ENCODE measurements around the gene ZNF772. TPM values are rescaled to one million over a fixed set of nuclear protein-coding genes. Genes with fewer than 3 reads are reported as not detected.
"Not testable (repeated sequence)": the region's sequence is repeated elsewhere in the genome, so short reads cannot be mapped to it uniquely, and the experiment has no call there.

ZNF772 gene
- polyA plus RNA-seq (5.2 to 5.4 TPM (median 5.3 TPM) in 3 replicates), polyA minus RNA-seq (7.0 to 17.6 TPM (median 9.8 TPM) in 3 replicates)
- 4.7 TPM for polyA plus RNA-seq (2011; ENCODE audit: low read depth)
- polyA plus RNA-seq (2011; cell fraction: cytosol; rRNA removed), result 2.6 and 3.9 TPM in 2 replicates
- 6.5 and 7.6 TPM in 2 replicates for polyA plus RNA-seq (2011; cell fraction: nucleus; rRNA removed)
- 3.1 and 3.6 TPM in 2 replicates for polyA plus RNA-seq (2012; ENCODE audit: low replicate concordance)
- 5.6 TPM for polyA minus RNA-seq (2011; cell fraction: cytosol; rRNA and poly(A)+ RNA removed)
- polyA minus RNA-seq (2011; cell fraction: nucleus; rRNA and poly(A)+ RNA removed), result 11.5 and 14.7 TPM in 2 replicates

DNA sequence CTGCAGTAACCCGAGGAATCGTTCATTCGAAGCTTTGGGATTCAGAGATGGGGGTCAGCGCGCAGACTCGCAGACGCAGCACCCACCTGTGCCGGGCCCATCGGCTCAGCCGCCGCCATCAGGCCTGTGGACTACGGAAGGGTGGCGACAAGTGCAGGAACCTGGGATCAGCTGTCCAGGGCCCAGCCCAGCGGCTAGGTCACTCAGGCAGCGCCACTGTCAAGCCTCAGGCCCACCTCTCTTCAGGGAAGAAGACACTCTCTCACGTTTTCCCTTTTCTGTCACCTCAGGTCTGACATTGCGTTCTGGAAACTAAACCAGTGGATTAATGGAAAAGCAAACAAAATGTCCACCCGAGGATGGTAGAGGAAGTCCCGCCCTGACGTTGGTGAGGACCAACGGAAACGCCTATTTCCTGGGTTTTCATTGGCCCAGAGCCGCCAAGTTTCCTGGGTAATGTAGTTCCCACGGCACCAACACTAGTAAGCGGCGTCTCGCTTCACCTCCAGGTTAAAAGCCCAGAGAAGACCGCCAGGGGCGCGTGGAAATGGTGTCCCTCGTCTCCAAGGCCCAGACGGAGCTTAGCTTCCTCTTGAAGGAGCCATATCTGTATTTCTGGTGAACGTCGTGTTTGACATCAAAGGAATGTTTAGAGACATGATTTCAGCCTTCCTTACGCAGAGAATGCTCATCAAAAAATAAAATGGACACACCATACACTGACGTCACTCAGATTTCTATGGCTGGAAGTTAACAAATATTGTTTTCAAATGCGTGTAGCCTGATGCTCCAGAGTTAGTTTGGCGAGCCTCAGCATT, at the start of gene ZNF772:
Gene ZNF772 (minus strand): TSS at position 376 of the 818 bp plus-strand sequence. CDS start 257 bp downstream, at position 119.
- TF ChIP-seq EZH2 (IDR thresholded peaks at IDR 0.05; ENCODE audit: low read length), result no peak
- TF ChIP-seq, protein P1, sequence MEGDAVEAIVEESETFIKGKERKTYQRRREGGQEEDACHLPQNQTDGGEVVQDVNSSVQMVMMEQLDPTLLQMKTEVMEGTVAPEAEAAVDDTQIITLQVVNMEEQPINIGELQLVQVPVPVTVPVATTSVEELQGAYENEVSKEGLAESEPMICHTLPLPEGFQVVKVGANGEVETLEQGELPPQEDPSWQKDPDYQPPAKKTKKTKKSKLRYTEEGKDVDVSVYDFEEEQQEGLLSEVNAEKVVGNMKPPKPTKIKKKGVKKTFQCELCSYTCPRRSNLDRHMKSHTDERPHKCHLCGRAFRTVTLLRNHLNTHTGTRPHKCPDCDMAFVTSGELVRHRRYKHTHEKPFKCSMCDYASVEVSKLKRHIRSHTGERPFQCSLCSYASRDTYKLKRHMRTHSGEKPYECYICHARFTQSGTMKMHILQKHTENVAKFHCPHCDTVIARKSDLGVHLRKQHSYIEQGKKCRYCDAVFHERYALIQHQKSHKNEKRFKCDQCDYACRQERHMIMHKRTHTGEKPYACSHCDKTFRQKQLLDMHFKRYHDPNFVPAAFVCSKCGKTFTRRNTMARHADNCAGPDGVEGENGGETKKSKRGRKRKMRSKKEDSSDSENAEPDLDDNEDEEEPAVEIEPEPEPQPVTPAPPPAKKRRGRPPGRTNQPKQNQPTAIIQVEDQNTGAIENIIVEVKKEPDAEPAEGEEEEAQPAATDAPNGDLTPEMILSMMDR (optimal IDR thresholded peaks at IDR 0.05 in 1 of 3, IDR thresholded peaks at IDR 0.05 in 1 of 3, conservative IDR thresholded peaks at IDR 0.05 in 1 of 3; ENCODE audit: extremely low read depth in 1 of 3, insufficient read depth in 2 of 3, low read length in 3 of 3), result peak; percentile 61 to 84 (median 77)
- no peaks in the 10 kb centered on the region for H3K9me1 ChIP-seq (ENCODE audit: control insufficient read depth, extremely low read depth, insufficient read depth, low read length)
- peak within 1 kb of the TSS; percentile 35 for H3K27ac ChIP-seq (ENCODE audit: control insufficient read depth, insufficient read depth, low read length)
- peak within 1 kb of the TSS; percentile 59 to 78 (median 69) for H3K4me3 ChIP-seq (ENCODE audit: control insufficient read depth in 2 of 3, extremely low read depth in 1 of 3, insufficient read depth in 2 of 3, low read depth in 1 of 3, low read length in 3 of 3)
- H3K36me3 ChIP-seq (ENCODE audit: control insufficient read depth in 2 of 2, extremely low read depth in 1 of 2, insufficient read depth in 2 of 2, low read length in 2 of 2), result peaks cover 20 to 26% of the 10 kb centered on the region in 2 experiments
- dilution Hi-C loops (cut with MboI; ENCODE audit: extremely low pct_ligation_motif_present, low sequenced_read_pairs), result no loop called here
- H3K9me3 ChIP-seq (ENCODE audit: control insufficient read depth, low read depth, low read length), result peaks cover 24% of the 10 kb centered on the region
- DNase-seq (ENCODE audit: low read depth, low spot score), result peak; percentile 63
- peaks cover 6% of the 10 kb centered on the region for H3K4me1 ChIP-seq (ENCODE audit: control insufficient read depth, extremely low read depth, insufficient read depth, low read length)
- FAIRE-seq, result peak; percentile 97
- H4K20me1 ChIP-seq (ENCODE audit: control insufficient read depth, extremely low read depth, insufficient read depth, low read length), result no peaks in the 10 kb centered on the region
- H3K9ac ChIP-seq (ENCODE audit: control insufficient read depth, extremely low read depth, insufficient read depth, low read length), result peak within 1 kb of the TSS; percentile 64
- peak within 1 kb of the TSS; percentile 93 for H2AFZ ChIP-seq (ENCODE audit: control insufficient read depth, low read length)
- peaks cover 17% of the 10 kb centered on the region for H3K79me2 ChIP-seq (ENCODE audit: control insufficient read depth, insufficient read depth, low read length)
- peak within 1 kb of the TSS; percentile 94 for H3K4me2 ChIP-seq (ENCODE audit: control insufficient read depth, extremely low read depth, insufficient read depth, low read depth, low read length)
- no peaks in the 10 kb centered on the region for H3K27me3 ChIP-seq (ENCODE audit: control insufficient read depth, extremely low read depth, insufficient read depth, low read length)

DNA sequence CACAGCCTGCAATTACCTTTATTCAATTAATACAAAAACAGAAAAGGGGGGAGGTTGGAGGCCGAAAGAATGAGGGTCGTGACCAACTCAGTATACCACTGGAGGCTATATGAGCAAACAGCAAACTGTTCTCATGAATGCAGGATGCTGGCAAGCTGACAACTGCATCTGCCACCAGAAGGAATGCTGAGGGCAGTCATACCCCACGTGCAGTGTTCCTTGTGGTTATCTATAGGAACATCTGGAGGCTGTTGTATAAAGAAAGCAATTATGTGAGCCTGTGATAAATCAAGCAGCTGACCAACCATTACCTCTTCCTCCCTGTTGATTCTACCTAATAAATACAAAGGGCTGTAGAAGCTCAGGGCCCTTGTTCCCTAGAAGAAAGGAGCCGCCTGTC, 40.7 kb upstream of the ZNF772 start:
- H3K4me3 ChIP-seq (ENCODE audit: control insufficient read depth in 2 of 3, extremely low read depth in 1 of 3, insufficient read depth in 2 of 3, low read depth in 1 of 3, low read length in 3 of 3); H3K9ac ChIP-seq (ENCODE audit: control insufficient read depth, extremely low read depth, insufficient read depth, low read length); H3K4me1 ChIP-seq (ENCODE audit: control insufficient read depth, extremely low read depth, insufficient read depth, low read length); H3K36me3 ChIP-seq (ENCODE audit: control insufficient read depth in 2 of 2, extremely low read depth in 1 of 2, insufficient read depth in 2 of 2, low read length in 2 of 2); H4K20me1 ChIP-seq (ENCODE audit: control insufficient read depth, extremely low read depth, insufficient read depth, low read length); H3K4me2 ChIP-seq (ENCODE audit: control insufficient read depth, extremely low read depth, insufficient read depth, low read depth, low read length); H3K9me1 ChIP-seq (ENCODE audit: control insufficient read depth, extremely low read depth, insufficient read depth, low read length); H2AFZ ChIP-seq (ENCODE audit: control insufficient read depth, low read length); H3K27me3 ChIP-seq (ENCODE audit: control insufficient read depth, extremely low read depth, insufficient read depth, low read length); DNase-seq (ENCODE audit: low read depth, low spot score); FAIRE-seq; H3K79me2 ChIP-seq (ENCODE audit: control insufficient read depth, insufficient read depth, low read length); H3K9me3 ChIP-seq (ENCODE audit: control insufficient read depth, low read depth, low read length); H3K27ac ChIP-seq (ENCODE audit: control insufficient read depth, insufficient read depth, low read length); dilution Hi-C loops (cut with MboI; ENCODE audit: extremely low pct_ligation_motif_present, low sequenced_read_pairs): not testable (repeated sequence)

Measured in keratinocyte (primary cell).